ENCODE measurements around the gene CERS4.

- TF ChIP-seq CTCF (IDR thresholded peaks at IDR 0.05; ENCODE audit: extremely low read depth in 1 of 2, insufficient read depth in 1 of 2, low read depth in 1 of 2, low read length in 2 of 2), result no peak
- no peak for TF ChIP-seq POLR2AphosphoS5 (IDR thresholded peaks at IDR 0.05; ENCODE audit: insufficient read depth, low read depth, low read length)
- TF ChIP-seq JUN (IDR thresholded peaks at IDR 0.05; ENCODE audit: borderline replicate concordance, insufficient read depth, insufficient read length, low read depth), result no peak
- no peak for TF ChIP-seq POLR2A (IDR thresholded peaks at IDR 0.05; ENCODE audit: low read depth, low read length)
Observed at GRCh38 chr19:8212212-8212611, 3.0 kb downstream of the CERS4 start.
